IMR-90 (cell line): Measurements from ENCODE around the gene UBE2M. TPM values are rescaled to one million over a fixed set of nuclear protein-coding genes. Genes with fewer than 3 reads are reported as not detected.

ENCODE experiments used
- ATAC-seq: fragments of 200-7000 bp; cut with Tn5 transposase; 2 replicates; pipeline ENCODE4 v1.9.1; 2020; ENCODE audit warnings: low read depth, mild to moderate bottlenecking, moderate library complexity
- BruUV-seq: library from RNA; stranded (reverse); fragments of 400-500 nt; replicated peaks from 2 replicates; lab custom pipeline; 2021; lab: Mats Ljungman, UMichigan
- CTCF ChIA-PET: fragments of 300-600 bp; formaldehyde crosslinking; extraction: SDS; loops from one replicate; lab custom pipeline; 2021; ENCODE audit warnings: antibody characterized with exemption; lab: Yijun Ruan, JAX
- POLR2A ChIA-PET: fragments of 300-600 bp; sonication (Branson Sonifier 250); formaldehyde crosslinking; loops from one replicate; lab custom pipeline; 2022; ENCODE audit warnings: antibody characterized with exemption; ENCODE audit not compliant: unreplicated experiment; lab: Charles Lee
- DNase-seq: peaks from one replicate; pipeline ENCODE4 v3.0.0; 2013
- H2AFZ ChIP-seq: replicated peaks from 2 replicates; pipeline ENCODE3; 2013; ENCODE audit warnings: low read length, mild to moderate bottlenecking; ENCODE audit not compliant: poor library complexity
- H2AK5ac ChIP-seq: 2 replicates; pipeline ENCODE4 v1.6.1; 2013; ENCODE audit warnings: low read depth, low read length, inconsistent platforms
- H2AK9ac ChIP-seq: replicated peaks from 2 replicates; pipeline ENCODE3; 2013; ENCODE audit warnings: mild to moderate bottlenecking, low read depth, low read length, moderate library complexity; ENCODE audit not compliant: poor library complexity
- H2BK120ac ChIP-seq: 2 replicates; pipeline ENCODE4 v1.6.1; 2013; ENCODE audit warnings: low read depth, low read length, inconsistent platforms
- H2BK15ac ChIP-seq: 3 replicates; pipeline ENCODE4 v1.6.1; 2013; ENCODE audit warnings: low read depth, low read length, inconsistent platforms
- H2BK20ac ChIP-seq: 2 replicates; pipeline ENCODE4 v1.6.1; 2013; ENCODE audit warnings: low read depth, mild to moderate bottlenecking, inconsistent platforms, low read length, moderate library complexity
- H2BK5ac ChIP-seq: 2 replicates; pipeline ENCODE4 v1.6.1; 2013; ENCODE audit warnings: mild to moderate bottlenecking, low read depth, low read length, inconsistent platforms; ENCODE audit not compliant: poor library complexity, severe bottlenecking
- H3K14ac ChIP-seq: replicated peaks from 2 replicates; pipeline ENCODE4 v1.6.1; 2013; ENCODE audit warnings: low read depth, low read length, inconsistent platforms
- H3K18ac ChIP-seq: 2 replicates; pipeline ENCODE4 v1.6.1; 2013; ENCODE audit warnings: low read depth, low read length, control low read depth
- H3K23ac ChIP-seq: 2 replicates; pipeline ENCODE4 v1.6.1; 2013; ENCODE audit warnings: low read depth, low read length, inconsistent platforms
- H3K27ac ChIP-seq: 2 replicates; pipeline ENCODE4 v1.5.1; 2013; ENCODE audit warnings: mild to moderate bottlenecking, control low read depth, low read length; ENCODE audit not compliant: insufficient read depth
- H3K27me3 ChIP-seq: 2 replicates; pipeline ENCODE4 v1.6.1; 2013; ENCODE audit warnings: low read length; ENCODE audit not compliant: control insufficient read depth, insufficient read depth
- H3K36me3 ChIP-seq: 2 replicates; pipeline ENCODE4 v1.6.1; 2013; ENCODE audit warnings: low read length, mixed read lengths; ENCODE audit not compliant: control insufficient read depth, insufficient read depth
- H3K4ac ChIP-seq: 2 replicates; pipeline ENCODE4 v1.6.1; 2013; ENCODE audit warnings: low read depth, low read length, inconsistent platforms
- H3K4me1 ChIP-seq: 2 replicates; pipeline ENCODE4 v1.6.1; 2013; ENCODE audit warnings: low read length, mixed read lengths; ENCODE audit not compliant: control insufficient read depth, insufficient read depth
- H3K4me2 ChIP-seq: 2 replicates; pipeline ENCODE4 v1.6.1; 2013; ENCODE audit warnings: low read depth, mild to moderate bottlenecking, control low read depth, low read length, moderate library complexity
- H3K4me3 ChIP-seq: 2 replicates; pipeline ENCODE4 v1.5.1; 2013; ENCODE audit warnings: low read depth, mild to moderate bottlenecking, control low read depth, low read length, moderate library complexity; ENCODE audit not compliant: insufficient read depth
- H3K56ac ChIP-seq: 2 replicates; pipeline ENCODE4 v1.6.1; 2013; ENCODE audit warnings: low read length, inconsistent platforms; ENCODE audit not compliant: insufficient read depth; ENCODE audit errors: extremely low read depth
- H3K79me1 ChIP-seq, 2 experiments: 2 replicates each; pipeline ENCODE4 v1.6.1; 2013; ENCODE audit warnings: low read length in 2 of 2, inconsistent platforms in 1 of 2, low read depth in 1 of 2
- H3K9ac ChIP-seq: 2 replicates; pipeline ENCODE4 v1.6.1; 2013; ENCODE audit warnings: low read depth, low read length, control low read depth
- H3K9me1 ChIP-seq: 2 replicates; pipeline ENCODE4 v1.6.1; 2013; ENCODE audit warnings: low read length, inconsistent platforms; ENCODE audit not compliant: insufficient read depth
- H3K9me3 ChIP-seq: 2 replicates; pipeline ENCODE4 v1.6.1; 2013; ENCODE audit warnings: low read length; ENCODE audit not compliant: control insufficient read depth, insufficient read depth
- H4K20me1 ChIP-seq: 2 replicates; pipeline ENCODE4 v1.6.1; 2013; ENCODE audit warnings: low read length, inconsistent platforms; ENCODE audit not compliant: insufficient read depth
- H4K5ac ChIP-seq: 2 replicates; pipeline ENCODE4 v1.6.1; 2013; ENCODE audit warnings: mild to moderate bottlenecking, low read depth, low read length, control low read depth
- H4K8ac ChIP-seq, 2 experiments: 2 replicates each; pipeline ENCODE4 v1.6.1; 2013; ENCODE audit warnings: low read depth in 2 of 2, low read length in 2 of 2, control low read depth in 1 of 2, inconsistent platforms in 1 of 2
- H4K91ac ChIP-seq: 2 replicates; pipeline ENCODE4 v1.6.1; 2013; ENCODE audit warnings: low read depth, low read length, inconsistent platforms; ENCODE audit not compliant: insufficient read depth
- CEBPB ChIP-seq: IDR thresholded peaks from 2 replicates; pipeline ENCODE4 v1.6.1; 2012; ENCODE audit warnings: low read depth, low read length, improper control_type of control experiment
- CHD1 ChIP-seq: IDR thresholded peaks from 2 replicates; pipeline ENCODE4 v1.6.1; 2012; ENCODE audit warnings: low read depth, low read length, improper control_type of control experiment
- FOS ChIP-seq: fragments of 150-350 bp; IDR thresholded peaks from 2 replicates; pipeline ENCODE4 v1.6.1; 2016; ENCODE audit warnings: low read depth, low read length
- MAFK ChIP-seq: IDR thresholded peaks from 2 replicates; pipeline ENCODE4 v1.6.1; 2012; ENCODE audit warnings: low read depth, low read length, improper control_type of control experiment
- MAZ ChIP-seq: IDR thresholded peaks from 2 replicates; pipeline ENCODE4 v1.6.1; 2012; ENCODE audit warnings: low read depth, mild to moderate bottlenecking, low read length, improper control_type of control experiment, moderate library complexity, borderline replicate concordance
- MXI1 ChIP-seq: IDR thresholded peaks from 2 replicates; pipeline ENCODE4 v1.6.1; 2012; ENCODE audit warnings: low read depth, mild to moderate bottlenecking, low read length, moderate library complexity, borderline replicate concordance
- NFE2L2 ChIP-seq: fragments of 150-350 bp; IDR thresholded peaks from 2 replicates; pipeline ENCODE4 v1.6.1; 2016; ENCODE audit warnings: low read depth, mild to moderate bottlenecking, low read length
- RAD21 ChIP-seq: IDR thresholded peaks from 2 replicates; pipeline ENCODE4 v1.6.1; 2012; ENCODE audit warnings: low read length, improper control_type of control experiment
- RCOR1 ChIP-seq: IDR thresholded peaks from 2 replicates; pipeline ENCODE4 v1.6.1; 2012; ENCODE audit warnings: mild to moderate bottlenecking, low read length, improper control_type of control experiment; ENCODE audit not compliant: insufficient replicate concordance
- RFX5 ChIP-seq: IDR thresholded peaks from 2 replicates; pipeline ENCODE4 v1.8.0; 2012; ENCODE audit warnings: low read depth, mild to moderate bottlenecking, low read length, moderate library complexity
- SMC3 ChIP-seq: fragments of 150-350 bp; IDR thresholded peaks from 2 replicates; pipeline ENCODE4 v1.6.1; 2016; ENCODE audit warnings: low read depth, mild to moderate bottlenecking, antibody characterized with exemption, low read length, moderate library complexity
- WGBS, 2 experiments: methylation state at CpG; one replicate each; pipeline versions ENCODE4 v1.1.5 to v1.1.7; 2013; ENCODE audit warnings: missing lambda C conversion rate in 2 of 2; ENCODE audit not compliant: insufficient read length in 1 of 2; ENCODE audit errors: extremely low coverage in 2 of 2; 5-methylcytosine and 5-hydroxymethylcytosine counted together
- dilution Hi-C: fragments of 300-500 bp; cut with HindIII; formaldehyde crosslinking; loops from one replicate; pipeline ENCODE4 v1.14.3; 2018; ENCODE audit warnings: low sequenced_read_pairs; ENCODE audit not compliant: unreplicated experiment
- in situ Hi-C: fragments of 300-500 bp; cut with MboI; formaldehyde crosslinking; loops from 3 replicates; pipeline ENCODE4 v1.14.3; 2019; ENCODE audit warnings: low sequenced_read_pairs, inconsistent platforms, mixed read lengths
- intact Hi-C: fragments of 100-400 bp; cut with micrococcal nuclease; formaldehyde crosslinking; loops from 2 replicates; pipeline ENCODE4 v1.10.0; 2022
- polyA plus RNA-seq, 3 experiments: library from polyadenylated mRNA; depleted of rRNA; stranded (reverse); fragments of >200 nt; gene quantifications; 2 replicates each; pipeline ENCODE4 v1.2.3, GENCODE V29; 2012; ENCODE audit warnings: low replicate concordance in 1 of 3
- total RNA-seq: library from RNA; depleted of rRNA; stranded (reverse); fragments of >200 nt; gene quantifications from 2 replicates; pipeline ENCODE4 v1.2.3, GENCODE V29; 2012
- TF ChIP-seq, protein P1 (sequence below): fragments of 150-350 bp; IDR thresholded peaks from 2 replicates; pipeline ENCODE4 v1.6.1; 2017; ENCODE audit warnings: mild to moderate bottlenecking, antibody characterized with exemption, low read length, low read depth
- TF ChIP-seq, protein P2 (sequence below): fragments of 150-350 bp; IDR thresholded peaks from 2 replicates; pipeline ENCODE4 v1.6.1; 2016; ENCODE audit warnings: low read depth, mild to moderate bottlenecking, low read length, moderate library complexity, borderline replicate concordance
- TF ChIP-seq, protein P3 (sequence below): conservative IDR thresholded peaks from 2 replicates; pipeline ENCODE4 v1.5.1; 2012; ENCODE audit warnings: mild to moderate bottlenecking, low read depth, low read length, improper control_type of control experiment

UBE2M gene
- total and polyA plus RNA-seq, 2 of the 4 experiments (the other 2 are of a cell fraction): 55.9 to 66.6 TPM

DNA sequence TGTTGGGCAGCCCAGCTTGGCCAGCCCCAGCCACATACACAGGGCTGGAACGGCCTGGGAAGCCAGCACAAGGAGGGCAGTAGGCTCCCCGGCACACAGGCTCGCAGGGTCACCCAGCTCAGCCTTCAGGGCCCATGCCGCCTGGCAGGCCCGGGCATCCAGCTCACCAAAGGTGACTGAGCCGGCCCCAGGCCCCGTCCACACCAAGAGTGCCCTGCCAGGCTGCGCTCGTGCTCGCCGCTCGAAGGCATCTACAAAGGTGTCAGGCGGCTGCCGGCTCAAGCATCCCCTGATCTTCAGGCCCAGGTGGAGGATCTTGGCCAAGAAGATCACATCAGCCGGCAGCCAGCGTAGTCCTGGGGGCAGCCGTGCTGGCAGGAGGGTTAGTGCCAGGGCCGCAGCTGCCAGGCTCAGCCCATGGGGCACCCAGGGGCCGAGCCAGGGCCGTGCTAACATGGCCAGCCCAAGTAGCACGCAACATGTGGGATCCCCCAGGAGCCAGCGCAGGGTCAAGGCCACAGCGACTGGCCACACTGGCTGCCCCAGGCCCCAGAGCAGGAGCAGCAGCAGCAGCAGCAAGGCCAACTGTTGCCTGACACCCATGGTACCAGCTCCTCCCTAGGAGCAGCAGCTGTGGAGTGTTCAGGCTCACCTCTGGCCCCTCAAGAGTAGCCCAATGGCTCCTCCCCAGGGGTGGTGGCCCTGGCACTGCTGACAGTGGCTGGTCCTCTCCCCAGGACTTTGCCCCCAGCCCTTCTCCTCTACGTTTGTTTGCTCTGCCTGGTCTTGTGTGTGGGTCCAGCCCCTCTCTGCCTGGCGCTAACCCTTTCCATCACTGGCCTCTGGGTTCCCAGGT lies 46.8 kb downstream of the UBE2M start, which contains the start of gene SLC27A5:
TSS of gene SLC27A5 (minus strand) at position 640 of the 856 bp plus-strand sequence. CDS start at position 603, 37 bp downstream.
- Histone ChIP-seq H3K9ac (no peak within 1 kb of the TSS), H3K79me1 (peaks cover 4 to 40% of the 10 kb centered on the region in 2 experiments; a peak in 3 of 4 replicates), H3K9me3 (peaks cover 2% of the 10 kb centered on the region; the same call in 1 of the 2 replicates), H3K4me3 (no peak within 1 kb of the TSS), H4K8ac (no peak within 1 kb of the TSS), H2BK5ac (no peak within 1 kb of the TSS), H2BK20ac (no peak within 1 kb of the TSS), H3K18ac (no peak within 1 kb of the TSS), H3K14ac (no peak within 1 kb of the TSS), H4K20me1 (0 out of 2 replicates have a peak, but pooled peaks cover 7% of the 10 kb centered on the region), H4K91ac (no peak within 1 kb of the TSS), H2AFZ (no peak within 1 kb of the TSS), H3K27me3 (no peaks in the 10 kb centered on the region), H2BK15ac (no peak within 1 kb of the TSS), H2AK9ac (peak within 1 kb of the TSS; percentile 31), H2AK5ac (no peak within 1 kb of the TSS), H3K36me3 (peaks cover 13% of the 10 kb centered on the region), H4K5ac (no peak within 1 kb of the TSS), H3K9me1 (no peaks in the 10 kb centered on the region), H3K27ac (no peak within 1 kb of the TSS), H3K4me2 (no peak within 1 kb of the TSS), H2BK120ac (no peak within 1 kb of the TSS), H3K4ac (no peak within 1 kb of the TSS), H3K56ac (no peak within 1 kb of the TSS), H3K4me1 (no peaks in the 10 kb centered on the region), H3K23ac (no peak within 1 kb of the TSS)
- in situ Hi-C loops (no loop called here), dilution Hi-C loops (no loop called here), intact Hi-C loops (no loop called here)
- CTCF ChIA-PET: no interaction called here
- DNase-seq (no peak), ATAC-seq (no peak)
- BruUV-seq: no TSS peak
- 94% methylated on average over 24 of the region's 25 CpGs; no CpG with 5 or more reads in 1 of the 2 experiments for WGBS, 2 experiments
- POLR2A ChIA-PET: no interaction called here
- no peak for TF ChIP-seq RFX5
- TF ChIP-seq, protein P1, sequence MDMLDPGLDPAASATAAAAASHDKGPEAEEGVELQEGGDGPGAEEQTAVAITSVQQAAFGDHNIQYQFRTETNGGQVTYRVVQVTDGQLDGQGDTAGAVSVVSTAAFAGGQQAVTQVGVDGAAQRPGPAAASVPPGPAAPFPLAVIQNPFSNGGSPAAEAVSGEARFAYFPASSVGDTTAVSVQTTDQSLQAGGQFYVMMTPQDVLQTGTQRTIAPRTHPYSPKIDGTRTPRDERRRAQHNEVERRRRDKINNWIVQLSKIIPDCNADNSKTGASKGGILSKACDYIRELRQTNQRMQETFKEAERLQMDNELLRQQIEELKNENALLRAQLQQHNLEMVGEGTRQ: no peak
- TF ChIP-seq, protein P2, sequence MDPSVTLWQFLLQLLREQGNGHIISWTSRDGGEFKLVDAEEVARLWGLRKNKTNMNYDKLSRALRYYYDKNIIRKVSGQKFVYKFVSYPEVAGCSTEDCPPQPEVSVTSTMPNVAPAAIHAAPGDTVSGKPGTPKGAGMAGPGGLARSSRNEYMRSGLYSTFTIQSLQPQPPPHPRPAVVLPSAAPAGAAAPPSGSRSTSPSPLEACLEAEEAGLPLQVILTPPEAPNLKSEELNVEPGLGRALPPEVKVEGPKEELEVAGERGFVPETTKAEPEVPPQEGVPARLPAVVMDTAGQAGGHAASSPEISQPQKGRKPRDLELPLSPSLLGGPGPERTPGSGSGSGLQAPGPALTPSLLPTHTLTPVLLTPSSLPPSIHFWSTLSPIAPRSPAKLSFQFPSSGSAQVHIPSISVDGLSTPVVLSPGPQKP: no peak
- no peak for TF ChIP-seq SMC3
- TF ChIP-seq MXI1: no peak
- TF ChIP-seq MAFK: no peak
- TF ChIP-seq RCOR1: no peak
- TF ChIP-seq NFE2L2: no peak
- TF ChIP-seq CEBPB: no peak
- TF ChIP-seq RAD21: no peak
- TF ChIP-seq CHD1: no peak
- TF ChIP-seq, protein P3, sequence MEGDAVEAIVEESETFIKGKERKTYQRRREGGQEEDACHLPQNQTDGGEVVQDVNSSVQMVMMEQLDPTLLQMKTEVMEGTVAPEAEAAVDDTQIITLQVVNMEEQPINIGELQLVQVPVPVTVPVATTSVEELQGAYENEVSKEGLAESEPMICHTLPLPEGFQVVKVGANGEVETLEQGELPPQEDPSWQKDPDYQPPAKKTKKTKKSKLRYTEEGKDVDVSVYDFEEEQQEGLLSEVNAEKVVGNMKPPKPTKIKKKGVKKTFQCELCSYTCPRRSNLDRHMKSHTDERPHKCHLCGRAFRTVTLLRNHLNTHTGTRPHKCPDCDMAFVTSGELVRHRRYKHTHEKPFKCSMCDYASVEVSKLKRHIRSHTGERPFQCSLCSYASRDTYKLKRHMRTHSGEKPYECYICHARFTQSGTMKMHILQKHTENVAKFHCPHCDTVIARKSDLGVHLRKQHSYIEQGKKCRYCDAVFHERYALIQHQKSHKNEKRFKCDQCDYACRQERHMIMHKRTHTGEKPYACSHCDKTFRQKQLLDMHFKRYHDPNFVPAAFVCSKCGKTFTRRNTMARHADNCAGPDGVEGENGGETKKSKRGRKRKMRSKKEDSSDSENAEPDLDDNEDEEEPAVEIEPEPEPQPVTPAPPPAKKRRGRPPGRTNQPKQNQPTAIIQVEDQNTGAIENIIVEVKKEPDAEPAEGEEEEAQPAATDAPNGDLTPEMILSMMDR: no peak
- TF ChIP-seq FOS: no peak
- no peak for TF ChIP-seq MAZ
